ENCODE results near the gene PPEF1. TPM values are rescaled to one million over a fixed set of nuclear protein-coding genes. Genes with fewer than 3 reads are reported as not detected.

PPEF1 gene
- total RNA-seq, 2 donors from 2014 or later: not detected

- Mint-ChIP-seq H3K27ac (no peak overlapping the region), H3K27me3 (peaks cover 8% of the 10 kb centered on the region in 2 donors), H3K9me3 (no peaks in the 10 kb centered on the region), H3K4me3 (no peak overlapping the region), H3K4me1 (ENCODE audit: low read depth in 2 of 2) (no peaks in the 10 kb centered on the region), H3K36me3 (no peaks in the 10 kb centered on the region)
- no peak for DNase-seq (ENCODE audit: low spot score)
- ATAC-seq: no peak
These were observed 19.5 kb upstream of the PPEF1 start for GRCh38 chrX:18687856-18688495.

- Mint-ChIP-seq H3K27ac (no peak overlapping the region), H3K4me1 (ENCODE audit: low read depth in 2 of 2) (no peaks in the 10 kb centered on the region), H3K9me3 (no peaks in the 10 kb centered on the region), H3K36me3 (no peaks in the 10 kb centered on the region), H3K27me3 (peaks cover 8 to 18% of the 10 kb centered on the region in 2 donors), H3K4me3 (no peak overlapping the region)
- DNase-seq (ENCODE audit: low spot score): no peak
- no peak for ATAC-seq
These were observed 16.0 kb upstream of the PPEF1 start for GRCh38 chrX:18691431-18691830.

- no peak for DNase-seq (ENCODE audit: low spot score)
- Mint-ChIP-seq H3K4me3 (no peak overlapping the region), H3K4me1 (ENCODE audit: low read depth in 2 of 2) (no peaks in the 10 kb centered on the region), H3K27ac (no peak overlapping the region), H3K9me3 (no peaks in the 10 kb centered on the region), H3K36me3 (no peaks in the 10 kb centered on the region), H3K27me3 (peaks cover 16 to 25% of the 10 kb centered on the region in 2 donors)
- ATAC-seq: no peak
These were observed 14.9 kb upstream of the PPEF1 start for GRCh38 chrX:18692541-18692940.

- H3K9me3 Mint-ChIP-seq: no peaks in the 10 kb centered on the region
- H3K27ac Mint-ChIP-seq: no peak overlapping the region
- H3K4me1 Mint-ChIP-seq (ENCODE audit: low read depth in 2 of 2): no peaks in the 10 kb centered on the region
- peaks cover 20 to 30% of the 10 kb centered on the region in 2 donors for H3K27me3 Mint-ChIP-seq
- DNase-seq (ENCODE audit: low spot score) (no peak), ATAC-seq (no peak)
- H3K36me3 Mint-ChIP-seq: no peaks in the 10 kb centered on the region
- H3K4me3 Mint-ChIP-seq: no peak overlapping the region
These were observed 10.8 kb upstream of the PPEF1 start for GRCh38 chrX:18696653-18697052.

GRCh38 chrX:18698737-18699650 is 8.5 kb upstream of the PPEF1 start:
- no peak for ATAC-seq
- no peak for DNase-seq (ENCODE audit: low spot score)
- Mint-ChIP-seq H3K27me3 (peaks cover 17 to 20% of the 10 kb centered on the region in 2 donors), H3K36me3 (no peaks in the 10 kb centered on the region), H3K4me3 (no peak overlapping the region), H3K9me3 (no peaks in the 10 kb centered on the region), H3K4me1 (ENCODE audit: low read depth in 2 of 2) (no peaks in the 10 kb centered on the region), H3K27ac (no peak overlapping the region)

GRCh38 chrX:18701621-18702361 is 5.7 kb upstream of the PPEF1 start:
- peaks cover 16% of the 10 kb centered on the region in 2 donors for H3K27me3 Mint-ChIP-seq
- H3K9me3 Mint-ChIP-seq: no peaks in the 10 kb centered on the region

GRCh38 chrX:18702362-18703195 is 4.9 kb upstream of the PPEF1 start:
- Mint-ChIP-seq H3K36me3 (no peaks in the 10 kb centered on the region), H3K27ac (no peak overlapping the region), H3K27me3 (peaks cover 8 to 11% of the 10 kb centered on the region in 2 donors), H3K4me1 (ENCODE audit: low read depth in 2 of 2) (no peaks in the 10 kb centered on the region), H3K4me3 (no peak overlapping the region), H3K9me3 (no peaks in the 10 kb centered on the region)
- no peak for ATAC-seq
- no peak for DNase-seq (ENCODE audit: low spot score)

More at GRCh38 chrX:18701621-18702361, 5.7 kb upstream of the PPEF1 start:
- no peak overlapping the region for H3K27ac Mint-ChIP-seq
- H3K4me1 Mint-ChIP-seq (ENCODE audit: low read depth in 2 of 2): no peaks in the 10 kb centered on the region
- ATAC-seq (peak in 1 of 2 donors; percentile 20), DNase-seq (ENCODE audit: low spot score) (no peak)
- no peaks in the 10 kb centered on the region for H3K36me3 Mint-ChIP-seq
- no peak overlapping the region for H3K4me3 Mint-ChIP-seq

- ATAC-seq: no peak
- peaks cover 0 to 9% of the 10 kb centered on the region in 2 donors for H3K27me3 Mint-ChIP-seq
- no peak overlapping the region for H3K27ac Mint-ChIP-seq
- no peaks in the 10 kb centered on the region for H3K4me1 Mint-ChIP-seq (ENCODE audit: low read depth in 2 of 2)
- no peaks in the 10 kb centered on the region for H3K9me3 Mint-ChIP-seq
- DNase-seq (ENCODE audit: low spot score): no peak
- no peaks in the 10 kb centered on the region for H3K36me3 Mint-ChIP-seq
- no peak overlapping the region for H3K4me3 Mint-ChIP-seq
These were observed 2.4 kb downstream of the PPEF1 start for GRCh38 chrX:18709833-18710232.

GRCh38 chrX:18714910-18715309 is 7.5 kb downstream of the PPEF1 start:
- H3K9me3 Mint-ChIP-seq: no peaks in the 10 kb centered on the region
- no peaks in the 10 kb centered on the region for H3K36me3 Mint-ChIP-seq
- ATAC-seq (no peak), DNase-seq (ENCODE audit: low spot score) (no peak)
- peaks cover 7 to 9% of the 10 kb centered on the region in 2 donors for H3K27me3 Mint-ChIP-seq
- H3K4me3 Mint-ChIP-seq: no peak overlapping the region
- no peaks in the 10 kb centered on the region for H3K4me1 Mint-ChIP-seq (ENCODE audit: low read depth in 2 of 2)
- H3K27ac Mint-ChIP-seq: no peak overlapping the region

- Mint-ChIP-seq H3K36me3 (no peaks in the 10 kb centered on the region), H3K4me3 (no peak overlapping the region), H3K9me3 (no peaks in the 10 kb centered on the region), H3K27me3 (peaks cover 7 to 14% of the 10 kb centered on the region in 2 donors), H3K4me1 (ENCODE audit: low read depth in 2 of 2) (no peaks in the 10 kb centered on the region), H3K27ac (no peak overlapping the region)
- ATAC-seq: no peak
- DNase-seq (ENCODE audit: low spot score): no peak
These were observed 12.4 kb downstream of the PPEF1 start for GRCh38 chrX:18719852-18720251.

- H3K27ac Mint-ChIP-seq: no peak overlapping the region
- no peaks in the 10 kb centered on the region for H3K4me1 Mint-ChIP-seq (ENCODE audit: low read depth in 2 of 2)
- H3K4me3 Mint-ChIP-seq: no peak overlapping the region
- no peaks in the 10 kb centered on the region for H3K36me3 Mint-ChIP-seq
- H3K27me3 Mint-ChIP-seq: peaks cover 7 to 13% of the 10 kb centered on the region in 2 donors
- no peaks in the 10 kb centered on the region for H3K9me3 Mint-ChIP-seq
- no peak for ATAC-seq
- DNase-seq (ENCODE audit: low spot score): no peak
These were observed 14.4 kb downstream of the PPEF1 start for GRCh38 chrX:18721683-18722499.

- no peak overlapping the region for H3K27ac Mint-ChIP-seq
- H3K4me1 Mint-ChIP-seq (ENCODE audit: low read depth in 2 of 2): no peaks in the 10 kb centered on the region
- no peak overlapping the region for H3K4me3 Mint-ChIP-seq
- DNase-seq (ENCODE audit: low spot score): no peak
- H3K9me3 Mint-ChIP-seq: no peaks in the 10 kb centered on the region
- no peaks in the 10 kb centered on the region for H3K36me3 Mint-ChIP-seq
- ATAC-seq: no peak
- H3K27me3 Mint-ChIP-seq: peaks cover 3 to 9% of the 10 kb centered on the region in 2 donors
These were observed 15.1 kb downstream of the PPEF1 start for GRCh38 chrX:18722500-18723071.

All from natural killer cell treated with Interleukin-12 subunit alpha and Interleukin-12 subunit beta and Interleukin-15 and Interleukin-18, amount 100 ng/mL, for 72 hours (primary cell).